Activated T-cell treated with anti-CD3 and anti-CD28 coated beads, Interleukin-2, amount 50 U/mL, for 72 hours (primary cell): Measurements from ENCODE around the gene FRMD6. TPM values are rescaled to one million over a fixed set of nuclear protein-coding genes. Genes with fewer than 3 reads are reported as not detected.

Experiments
- total RNA-seq, 2 donors: library from RNA; stranded (reverse); gene quantifications; one replicate each; pipeline ENCODE4 v1.2.3, GENCODE V29; 2022

Gene FRMD6
- total RNA-seq, 2 donors from 2014 or later = 6.5 to 7.7 TPM

Other genes starting within 250 kb of the FRMD6 start
- gene GNG2, start 208.7 kb downstream of the FRMD6 start, total RNA-seq = 100 to 1,000 TPM; 233 to 250 TPM